GM19238 (cell line): ENCODE data around the gene CIAO2B.
"Not testable (repeated sequence)": the region's sequence is repeated elsewhere in the genome, so short reads cannot be mapped to it uniquely, and the experiment has no call there.

Experiments
- DNase-seq: peaks from one replicate; pipeline ENCODE4 v3.0.0; 2011; ENCODE audit warnings: low spot score; ENCODE audit not compliant: insufficient read length

Gene CIAO2B

GRCh38 chr16:66955363-66956153, 21.4 kb upstream of the CIAO2B start:
- not testable (repeated sequence) for DNase-seq

DNA sequence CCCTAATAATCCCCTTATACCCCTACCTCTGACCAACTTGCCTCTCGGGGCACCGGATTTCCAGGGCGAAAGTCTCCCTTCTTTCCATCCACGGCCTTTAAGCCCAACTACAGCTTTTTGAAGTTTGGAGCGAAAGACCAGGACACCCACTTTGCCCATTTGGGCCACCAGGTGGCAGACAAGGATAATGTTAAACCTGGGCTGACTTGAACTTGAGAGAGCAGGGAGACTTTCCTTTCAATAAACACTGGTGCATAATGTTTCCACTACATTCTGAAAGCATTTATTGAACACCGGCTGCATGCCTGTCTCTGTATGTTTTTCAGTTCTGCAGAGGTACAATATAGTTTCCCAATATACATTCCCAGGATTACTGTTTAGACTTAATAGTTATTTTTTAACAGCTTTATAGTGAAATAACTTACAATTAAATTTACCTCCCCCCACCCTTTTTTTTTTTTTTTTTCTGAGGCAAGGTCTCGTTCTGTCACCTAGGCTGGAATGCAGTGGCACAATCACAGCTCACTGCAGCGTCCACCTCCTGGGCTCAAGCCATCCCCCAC, 20.0 kb upstream of the CIAO2B start:
- DNase-seq: peak; percentile 57

GRCh38 chr16:66953462-66954096, 19.4 kb upstream of the CIAO2B start:
- no peak for DNase-seq

- DNase-seq: no peak
These were observed 18.4 kb upstream of the CIAO2B start for GRCh38 chr16:66952430-66953110.

GRCh38 chr16:66950971-66951790, 17.0 kb upstream of the CIAO2B start:
- DNase-seq: no peak

- DNase-seq: no peak
These were observed 16.2 kb upstream of the CIAO2B start for GRCh38 chr16:66950437-66950836.

DNA sequence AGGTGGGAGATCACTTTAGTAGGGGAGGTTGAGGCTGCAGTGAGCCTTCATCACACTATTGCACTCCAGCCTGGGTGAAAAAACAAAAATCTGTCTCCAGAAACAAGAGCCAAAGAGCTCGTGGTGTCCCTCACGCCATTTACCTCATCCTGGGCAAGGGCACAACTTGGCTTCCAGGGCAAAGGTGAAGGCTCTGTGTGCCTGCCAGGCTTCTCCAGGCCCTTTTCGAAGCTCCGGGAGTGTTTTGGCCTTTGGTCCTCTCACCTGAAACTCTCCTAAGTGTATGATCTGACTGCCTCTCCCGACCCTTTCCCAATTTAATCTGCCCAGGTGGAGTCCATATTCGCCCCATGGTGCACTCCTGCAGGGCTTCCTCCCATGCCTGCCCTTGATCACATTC, 15.3 kb upstream of the CIAO2B start:
- DNase-seq: no peak

DNA sequence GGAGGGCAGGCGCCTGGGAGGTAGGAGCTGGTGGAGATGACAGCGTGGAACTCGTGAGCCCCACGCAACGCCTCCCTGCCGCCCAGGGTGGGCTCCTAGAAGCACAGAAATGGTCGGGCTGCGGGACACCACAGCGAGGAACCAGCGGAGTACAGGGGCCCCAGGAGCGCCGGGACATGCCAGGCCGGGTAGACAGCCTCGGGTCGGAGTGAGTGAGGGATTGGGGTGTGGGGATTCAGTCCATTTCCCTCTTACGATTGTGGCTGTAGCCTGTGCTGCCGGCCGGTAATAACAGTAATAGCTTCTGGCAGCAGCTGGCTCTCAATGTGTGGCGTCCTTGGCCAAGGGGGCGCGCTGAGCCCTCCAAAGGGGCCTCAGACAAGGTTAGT, 14.6 kb upstream of the CIAO2B start:
- no peak for DNase-seq

GRCh38 chr16:66948134-66948836, 14.1 kb upstream of the CIAO2B start:
- DNase-seq: no peak

GRCh38 chr16:66947302-66948065, 13.3 kb upstream of the CIAO2B start:
- DNase-seq: peak; percentile 73

- DNase-seq: no peak
These were observed 12.7 kb upstream of the CIAO2B start for GRCh38 chr16:66946974-66947301.

GRCh38 chr16:66946541-66946940, 12.3 kb upstream of the CIAO2B start:
- DNase-seq: no peak

DNA sequence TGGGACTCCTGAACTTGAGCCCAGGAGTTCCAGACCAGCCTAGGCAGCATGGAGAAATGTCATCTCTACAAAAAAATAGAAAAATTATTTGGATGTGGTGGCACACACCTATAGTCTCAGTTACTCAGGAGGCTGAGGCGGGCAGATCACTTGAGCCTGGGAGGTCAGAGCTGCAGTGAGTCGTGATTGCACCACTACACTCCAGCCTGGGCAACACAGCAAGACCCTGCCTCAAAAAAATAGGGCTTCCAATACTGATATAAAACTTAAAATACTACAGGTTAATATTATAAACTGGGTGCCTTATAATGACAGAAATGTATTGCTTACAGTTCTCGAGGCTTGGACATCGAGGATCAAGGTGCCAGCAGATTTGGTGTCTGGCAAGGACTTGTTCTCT, 11.7 kb upstream of the CIAO2B start:
- DNase-seq: no peak

GRCh38 chr16:66944971-66945370, 10.8 kb upstream of the CIAO2B start:
- not testable (repeated sequence) for DNase-seq

- no peak for DNase-seq
These were observed 9.8 kb upstream of the CIAO2B start for GRCh38 chr16:66944054-66944441.

- DNase-seq: no peak
These were observed 9.3 kb upstream of the CIAO2B start for GRCh38 chr16:66943426-66944053.

- no peak for DNase-seq
These were observed 8.8 kb upstream of the CIAO2B start for GRCh38 chr16:66942981-66943380.

DNA sequence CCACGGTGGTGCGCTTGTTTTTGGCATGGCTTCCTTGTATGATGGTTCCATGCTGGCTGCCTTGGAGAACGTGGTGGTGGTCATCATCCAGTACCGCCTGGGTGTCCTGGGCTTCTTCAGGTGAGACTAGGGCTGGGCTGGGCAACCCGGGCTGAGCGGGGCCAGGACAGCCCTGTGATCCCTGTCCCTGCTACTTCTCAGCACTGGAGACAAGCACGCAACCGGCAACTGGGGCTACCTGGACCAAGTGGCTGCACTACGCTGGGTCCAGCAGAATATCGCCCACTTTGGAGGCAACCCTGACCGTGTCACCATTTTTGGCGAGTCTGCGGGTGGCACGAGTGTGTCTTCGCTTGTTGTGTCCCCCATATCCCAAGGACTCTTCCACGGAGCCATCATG, 6.0 kb upstream of the CIAO2B start:
- no peak for DNase-seq

DNA sequence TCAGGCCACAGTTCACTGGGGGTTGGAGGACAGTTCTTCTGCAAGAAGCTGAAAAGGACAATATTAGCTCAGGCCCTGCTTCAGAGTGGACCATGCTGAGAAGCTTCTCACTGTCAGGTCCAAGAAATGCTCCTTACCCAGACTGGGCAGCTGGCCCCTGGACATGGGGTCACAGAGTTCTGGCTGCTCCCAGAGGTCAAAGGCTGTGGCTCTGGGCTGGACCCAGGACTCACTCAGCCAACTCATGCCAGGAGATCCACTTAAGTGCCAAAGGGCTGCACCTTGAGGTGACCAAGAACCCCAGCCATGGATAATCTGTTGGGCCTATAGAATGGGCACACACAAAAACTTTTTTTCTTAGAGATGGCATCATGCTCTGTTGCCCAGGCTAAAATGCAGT, 5.2 kb upstream of the CIAO2B start:
- DNase-seq: no peak
